Activated naive CD8-positive, alpha-beta T cell treated with anti-CD3 and anti-CD28 coated beads, Interleukin-2, amount 10 ng/mL, durations not matched to agents 7 days and 5 days (primary cell): ENCODE data around the gene PRR35. TPM values are rescaled to one million over a fixed set of nuclear protein-coding genes. Genes with fewer than 3 reads are reported as not detected.
A peak's percentile ranks its signal among the peaks of the same experiment; 100 is the strongest.

Experiments used
- ATAC-seq: fragments of 150-1000 bp; cut with Tn5 transposase; one replicate; pipeline ENCODE4 v1.10.0; 2021; ENCODE audit warnings: low read depth, moderate library complexity
- POLR2A ChIA-PET: fragments of 350-600 bp; sonication (Branson Sonifier 250); formaldehyde crosslinking; loops from one replicate; lab custom pipeline; 2021; ENCODE audit warnings: antibody characterized with exemption; lab: Charles Lee
- DNase-seq: peaks from one replicate; pipeline ENCODE4 v3.0.0; 2021
- H3K27ac Mint-ChIP-seq: one replicate; pipeline ENCODE4 v1.8.0; 2022; ENCODE audit warnings: mild to moderate bottlenecking, mixed read lengths
- H3K27me3 Mint-ChIP-seq: one replicate; pipeline ENCODE4 v1.8.0; 2022; ENCODE audit warnings: mild to moderate bottlenecking, moderate library complexity, mixed read lengths
- H3K36me3 Mint-ChIP-seq: one replicate; pipeline ENCODE4 v1.8.0; 2021; ENCODE audit warnings: mild to moderate bottlenecking, mixed read lengths
- H3K4me1 Mint-ChIP-seq: one replicate; pipeline ENCODE4 v1.8.0; 2021; ENCODE audit warnings: mixed read lengths
- H3K4me3 Mint-ChIP-seq: one replicate; pipeline ENCODE4 v1.8.0; 2022; ENCODE audit warnings: mild to moderate bottlenecking, moderate library complexity, mixed read lengths
- H3K9me3 Mint-ChIP-seq: one replicate; pipeline ENCODE4 v1.8.0; 2021; ENCODE audit warnings: mixed read lengths
- total RNA-seq, 2 experiments: library from RNA; stranded (reverse); gene quantifications; one replicate each; pipeline ENCODE4 v1.2.3, GENCODE V29; 2021

Gene PRR35
- total RNA-seq, 2 experiments from 2014 or later = not detected

DNA sequence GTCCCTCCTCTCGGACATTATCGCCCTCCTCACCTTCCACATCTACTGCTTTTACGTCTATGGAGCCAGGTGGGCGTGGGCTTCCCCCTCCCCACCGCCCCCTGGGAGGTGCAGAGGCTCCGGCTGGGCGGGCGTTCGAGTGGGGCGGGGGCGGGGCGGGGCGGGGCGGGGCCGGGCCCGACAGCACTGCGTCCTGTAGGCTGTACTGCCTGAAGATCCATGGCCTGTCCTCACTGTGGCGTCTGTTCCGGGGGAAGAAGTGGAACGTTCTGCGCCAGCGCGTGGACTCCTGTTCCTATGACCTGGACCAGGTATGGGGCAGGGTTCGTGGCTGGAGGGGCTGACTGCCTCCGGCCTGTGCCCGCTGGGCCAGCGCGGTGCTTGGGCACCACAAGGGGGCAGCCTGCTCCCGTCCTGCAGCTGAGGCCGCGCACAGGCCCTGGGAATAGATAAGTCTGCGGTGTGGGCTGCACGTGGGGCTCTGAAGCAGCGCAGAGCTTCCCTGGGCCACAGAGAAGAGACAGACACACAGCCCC is 18.7 kb downstream of the PRR35 start:
- POLR2A ChIA-PET = no interaction called here

DNA sequence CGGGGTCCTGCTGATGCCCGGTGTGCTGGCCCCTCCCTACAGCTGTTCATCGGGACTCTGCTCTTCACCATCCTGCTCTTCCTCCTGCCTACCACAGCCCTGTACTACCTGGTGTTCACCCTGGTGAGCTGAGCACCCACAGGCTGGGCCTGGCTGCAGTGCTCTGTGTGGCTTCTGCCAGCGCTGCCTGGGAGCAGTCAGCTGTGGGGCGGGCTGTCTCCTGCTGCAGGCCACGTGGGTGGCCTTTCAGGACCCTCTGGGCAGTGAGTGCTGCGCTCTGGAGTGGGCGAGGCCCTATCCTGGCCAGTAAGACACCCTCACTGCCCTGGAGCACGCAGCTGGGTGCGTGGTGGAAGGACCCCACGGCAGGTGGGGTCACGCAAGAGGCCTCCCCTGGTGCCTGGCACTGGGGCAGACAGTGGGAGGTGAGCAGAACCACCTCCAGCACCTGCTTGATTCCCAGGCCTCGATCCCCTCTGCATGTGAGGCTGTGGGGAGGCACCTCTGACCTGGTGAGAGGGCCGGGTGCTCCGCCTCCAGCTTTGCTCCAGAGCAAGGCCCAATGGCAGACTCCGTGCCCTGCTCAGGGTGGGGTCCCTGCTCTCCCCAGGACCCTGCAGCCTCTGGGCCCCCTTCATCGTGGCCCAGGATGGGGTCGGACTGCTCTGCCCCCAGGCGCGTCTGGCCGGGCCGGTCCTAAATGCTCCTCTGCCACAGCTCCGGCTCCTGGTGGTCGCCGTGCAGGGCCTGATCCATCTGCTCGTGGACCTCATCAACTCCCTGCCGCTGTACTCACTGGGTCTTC is 20.1 kb downstream of the PRR35 start:
- Mint-ChIP-seq H3K4me1 (peaks cover 3% of the 10 kb centered on the region), H3K4me3 (no peak overlapping the region), H3K9me3 (no peaks in the 10 kb centered on the region), H3K27ac (no peak overlapping the region), H3K27me3 (no peaks in the 10 kb centered on the region), H3K36me3 (no peaks in the 10 kb centered on the region)
- POLR2A ChIA-PET = interaction anchor here (1.1 to 1.2 kb wide), 2 partner anchors 8 to 14 kb away, joined by 3 read pairs; partner anchors contain the start of gene NHLRC4
- ATAC-seq (no peak), DNase-seq (no peak)

More for the DNA sequence above, 18.7 kb downstream of the PRR35 start:
- H3K4me3 Mint-ChIP-seq = no peak overlapping the region
- no peaks in the 10 kb centered on the region for H3K27me3 Mint-ChIP-seq
- no peaks in the 10 kb centered on the region for H3K9me3 Mint-ChIP-seq
- peaks cover 3% of the 10 kb centered on the region for H3K4me1 Mint-ChIP-seq
- peak; percentile 92 for ATAC-seq
- no peak overlapping the region for H3K27ac Mint-ChIP-seq
- H3K36me3 Mint-ChIP-seq = no peaks in the 10 kb centered on the region
- peak; percentile 82 for DNase-seq

DNA sequence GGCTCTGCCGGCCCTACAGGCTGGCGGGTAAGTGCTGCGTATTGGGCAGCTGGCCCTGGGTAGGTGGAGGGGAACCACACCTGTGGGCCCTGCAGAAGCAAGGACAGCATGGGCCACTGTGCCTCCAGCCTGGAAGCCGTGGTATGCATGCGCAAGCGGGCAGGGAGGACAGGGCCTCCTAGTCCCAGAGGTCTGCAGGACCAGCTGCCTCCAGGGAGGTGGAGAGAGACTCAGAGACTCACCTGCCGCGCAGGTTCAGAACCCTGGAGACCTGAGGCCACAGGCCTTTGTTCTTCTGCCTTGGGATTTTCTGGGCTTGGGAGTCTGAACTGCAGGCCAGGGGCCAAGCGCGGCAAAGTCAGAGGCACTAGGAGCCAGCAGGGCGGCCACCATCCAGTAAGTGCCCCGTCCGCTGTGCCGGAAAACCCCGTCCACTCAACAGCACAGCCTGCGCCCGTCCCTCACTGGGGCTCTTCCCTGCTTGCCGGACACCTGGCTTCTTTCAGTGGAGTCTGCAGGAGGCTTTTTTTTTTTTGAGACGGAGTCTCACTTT is 20.8 kb downstream of the PRR35 start:
- no peaks in the 10 kb centered on the region for H3K27me3 Mint-ChIP-seq
- no peak overlapping the region for H3K4me3 Mint-ChIP-seq
- ATAC-seq (no peak), DNase-seq (no peak)
- no peaks in the 10 kb centered on the region for H3K9me3 Mint-ChIP-seq
- peaks cover 3% of the 10 kb centered on the region for H3K4me1 Mint-ChIP-seq
- no peak overlapping the region for H3K27ac Mint-ChIP-seq
- no peaks in the 10 kb centered on the region for H3K36me3 Mint-ChIP-seq
- POLR2A ChIA-PET = interaction anchor here (0.7 kb wide), 1 partner anchor 162 kb away, joined by 7 read pairs; no protein-coding TSS in a partner anchor

DNA sequence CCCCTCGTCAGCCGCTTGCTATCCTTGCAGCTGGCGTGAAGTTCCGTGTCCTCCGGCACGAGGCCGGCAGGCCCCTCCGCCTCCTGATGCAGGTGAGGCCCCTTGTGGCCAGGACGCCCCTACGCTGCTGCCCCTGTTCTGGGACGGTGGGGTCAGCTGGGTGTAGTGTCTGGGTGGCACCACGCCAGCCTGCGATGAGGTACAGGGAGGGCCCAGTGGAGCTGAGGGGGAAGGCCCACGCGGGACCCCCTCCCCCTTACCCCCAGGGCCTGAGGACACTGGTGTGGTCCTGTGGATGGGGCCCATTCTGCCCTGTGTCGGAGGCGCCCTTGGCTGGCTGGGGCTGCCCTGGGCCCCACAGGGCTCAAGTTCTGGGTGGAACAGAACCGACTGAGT is 22.0 kb downstream of the PRR35 start:
- no peak overlapping the region for H3K4me3 Mint-ChIP-seq
- no peaks in the 10 kb centered on the region for H3K9me3 Mint-ChIP-seq
- peaks cover 3% of the 10 kb centered on the region for H3K4me1 Mint-ChIP-seq
- ATAC-seq (no peak), DNase-seq (no peak)
- POLR2A ChIA-PET = no interaction called here
- no peaks in the 10 kb centered on the region for H3K27me3 Mint-ChIP-seq
- H3K27ac Mint-ChIP-seq = no peak overlapping the region
- no peaks in the 10 kb centered on the region for H3K36me3 Mint-ChIP-seq

- Mint-ChIP-seq H3K36me3 (no peaks in the 10 kb centered on the region), H3K9me3 (no peaks in the 10 kb centered on the region), H3K27ac (no peak overlapping the region), H3K27me3 (no peaks in the 10 kb centered on the region), H3K4me3 (no peak overlapping the region), H3K4me1 (peaks cover 3% of the 10 kb centered on the region)
- ATAC-seq (no peak), DNase-seq (no peak)
- POLR2A ChIA-PET = no interaction called here
Observed at GRCh38 chr16:582614-583331, 22.6 kb downstream of the PRR35 start.

GRCh38 chr16:583470-583814 is 23.2 kb downstream of the PRR35 start:
- Mint-ChIP-seq H3K4me1 (peaks cover 6% of the 10 kb centered on the region), H3K27me3 (no peaks in the 10 kb centered on the region), H3K9me3 (no peaks in the 10 kb centered on the region), H3K27ac (no peak overlapping the region), H3K4me3 (no peak overlapping the region), H3K36me3 (no peaks in the 10 kb centered on the region)
- no peak for DNase-seq
- no peak for ATAC-seq
- POLR2A ChIA-PET = no interaction called here

DNA sequence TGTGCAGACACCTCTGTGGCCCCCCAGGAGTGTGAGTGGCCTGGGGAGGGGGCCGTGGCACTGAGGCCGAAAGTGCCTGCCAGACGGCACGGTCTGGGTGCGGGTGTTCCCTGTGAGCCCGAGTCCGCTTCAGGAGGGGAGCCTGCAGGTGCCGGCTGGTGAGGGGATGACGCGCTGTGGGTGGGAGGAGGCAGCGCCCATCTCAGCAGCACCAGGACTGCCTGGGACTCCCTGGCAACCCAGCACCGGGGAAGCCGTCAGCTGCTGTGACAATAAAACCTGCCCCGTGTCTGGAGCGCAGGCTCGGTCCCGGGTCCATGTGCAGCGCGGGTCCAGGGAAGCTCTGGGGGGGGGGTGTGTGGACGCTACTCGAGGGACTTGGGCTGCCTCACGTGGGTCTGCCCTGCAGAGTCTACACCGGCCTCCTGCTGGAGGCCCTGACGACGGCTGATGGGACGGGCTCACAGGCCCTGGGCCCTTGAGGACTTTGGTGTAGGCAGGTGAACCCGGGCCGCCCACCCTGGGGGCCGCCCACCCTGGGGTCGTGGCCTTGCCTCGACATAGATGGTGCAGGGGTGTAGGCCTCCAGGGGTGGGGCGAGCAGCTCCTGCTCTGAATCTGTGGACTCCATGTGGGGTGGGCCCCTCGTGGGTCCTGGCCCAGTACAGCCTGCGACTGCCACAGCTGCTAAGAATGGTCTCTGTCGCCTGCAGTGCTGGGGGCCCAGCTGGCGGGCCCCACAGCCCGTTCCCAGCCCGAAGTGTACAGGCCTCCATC is 23.8 kb downstream of the PRR35 start:
- H3K4me1 Mint-ChIP-seq = peaks cover 6% of the 10 kb centered on the region
- POLR2A ChIA-PET = no interaction called here
- no peak overlapping the region for H3K27ac Mint-ChIP-seq
- H3K4me3 Mint-ChIP-seq = no peak overlapping the region
- H3K36me3 Mint-ChIP-seq = no peaks in the 10 kb centered on the region
- DNase-seq (no peak), ATAC-seq (no peak)
- no peaks in the 10 kb centered on the region for H3K9me3 Mint-ChIP-seq
- H3K27me3 Mint-ChIP-seq = no peaks in the 10 kb centered on the region

DNA sequence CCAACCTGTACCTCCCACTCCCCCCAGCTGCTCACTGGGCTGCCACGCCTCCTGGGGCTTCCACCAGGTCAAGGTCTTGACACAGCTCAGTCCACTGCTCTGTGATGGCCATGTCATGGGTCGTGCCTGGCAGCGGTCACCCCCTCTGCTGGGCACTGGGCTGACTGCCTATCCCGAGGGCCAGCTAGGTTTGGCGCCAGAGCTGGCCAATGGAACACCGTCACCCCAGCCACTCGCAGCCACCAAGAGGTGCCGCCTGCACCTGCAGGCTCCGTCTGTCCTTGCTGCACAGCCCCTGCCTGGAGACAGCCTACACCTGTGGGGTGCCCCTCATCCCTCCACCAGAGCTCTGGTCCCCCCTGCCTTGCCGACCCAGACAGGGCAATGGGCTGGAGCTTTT is 25.2 kb downstream of the PRR35 start:
- ATAC-seq (no peak), DNase-seq (no peak)
- Mint-ChIP-seq H3K36me3 (no peaks in the 10 kb centered on the region), H3K4me1 (peaks cover 5% of the 10 kb centered on the region), H3K27me3 (no peaks in the 10 kb centered on the region), H3K27ac (no peak overlapping the region), H3K9me3 (no peaks in the 10 kb centered on the region), H3K4me3 (no peak overlapping the region)
- POLR2A ChIA-PET = interaction anchor here (2.2 kb wide), 1 partner anchor 14 kb away, joined by 4 read pairs; no protein-coding TSS in a partner anchor

DNA sequence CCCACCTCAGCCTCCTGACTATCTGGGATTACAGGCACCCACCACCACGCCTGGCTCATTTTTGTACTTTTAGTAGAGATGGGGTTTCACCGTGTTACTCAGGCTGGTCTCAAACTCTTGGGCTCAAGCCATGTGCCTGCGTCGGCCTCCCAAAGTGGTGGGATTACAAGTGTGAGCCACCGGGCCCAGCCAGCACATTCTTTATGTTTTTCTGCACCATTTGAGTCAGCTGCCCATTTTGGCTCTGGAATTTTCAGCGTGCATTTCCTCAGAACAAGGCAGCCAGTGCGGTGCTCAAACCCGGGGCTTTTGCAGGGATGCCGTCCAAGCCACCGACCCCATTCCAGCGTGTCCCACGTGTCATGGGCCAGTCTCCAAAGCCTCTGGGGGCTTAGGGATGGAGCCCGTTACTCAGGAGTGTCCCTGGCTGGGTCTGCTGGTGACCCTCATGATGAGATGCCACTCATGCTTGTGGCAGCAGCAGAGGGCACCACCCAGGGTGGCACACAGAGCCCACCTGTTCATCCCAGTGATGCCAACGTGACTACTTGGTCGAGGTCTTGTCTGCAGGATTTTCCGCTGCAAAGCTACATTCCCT is 26.0 kb downstream of the PRR35 start:
- Mint-ChIP-seq H3K4me1 (peaks cover 12% of the 10 kb centered on the region), H3K27ac (no peak overlapping the region), H3K9me3 (no peaks in the 10 kb centered on the region), H3K27me3 (no peaks in the 10 kb centered on the region), H3K4me3 (no peak overlapping the region), H3K36me3 (no peaks in the 10 kb centered on the region)
- POLR2A ChIA-PET = interaction anchor here (0.6 to 2.2 kb wide), 2 partner anchors 15 to 197 kb away, joined by 3 to 4 read pairs; no protein-coding TSS in a partner anchor
- ATAC-seq (no peak), DNase-seq (no peak)

DNA sequence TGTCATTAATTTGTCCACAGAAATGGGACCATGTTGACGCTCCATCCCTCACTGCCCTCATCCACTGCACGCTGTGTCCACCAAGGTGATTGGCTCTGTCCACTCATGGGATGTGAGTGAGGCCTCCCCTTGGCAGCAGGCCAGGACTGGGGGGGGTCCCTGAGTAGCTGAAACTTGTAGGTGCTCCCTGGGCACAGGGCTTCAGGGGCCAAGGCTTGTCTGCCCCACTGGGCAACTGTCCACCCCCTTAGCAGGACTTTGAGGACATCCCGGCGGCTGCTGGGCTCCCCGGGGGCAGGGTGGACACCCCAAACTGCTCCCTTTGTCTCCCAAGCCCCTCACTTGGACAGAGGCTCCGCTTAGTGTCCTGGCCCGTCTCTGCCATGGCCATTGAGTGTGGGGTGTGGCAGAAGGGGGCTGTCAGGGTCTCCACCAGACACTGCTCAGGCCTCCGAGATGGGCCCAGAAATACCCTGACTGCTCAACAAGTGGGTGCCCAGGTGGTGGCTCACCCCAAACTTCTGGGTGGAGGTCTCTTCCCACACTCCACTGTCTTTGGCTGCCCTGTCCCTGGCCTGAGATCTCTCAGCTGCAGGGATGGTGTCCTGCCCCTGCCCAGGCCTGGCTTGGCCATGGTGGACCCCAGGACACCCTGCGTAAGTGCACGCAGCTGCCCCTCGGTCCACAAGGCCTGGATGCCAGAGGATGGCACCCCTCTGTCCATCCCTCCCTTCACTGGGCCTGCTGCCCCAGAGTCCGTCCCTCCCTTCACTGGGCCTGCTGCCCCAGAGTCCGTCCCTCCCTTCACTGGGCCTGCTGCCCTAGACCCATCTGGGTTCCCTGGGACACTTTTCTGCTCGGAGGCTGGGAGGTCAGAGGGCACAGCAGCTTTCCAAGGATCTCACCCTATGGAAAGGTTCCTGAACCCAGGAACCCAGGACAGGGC is 26.7 kb downstream of the PRR35 start:
- H3K4me1 Mint-ChIP-seq = peaks cover 13% of the 10 kb centered on the region
- no peaks in the 10 kb centered on the region for H3K36me3 Mint-ChIP-seq
- peak overlapping the region; percentile 94 for H3K4me3 Mint-ChIP-seq
- no peaks in the 10 kb centered on the region for H3K9me3 Mint-ChIP-seq
- POLR2A ChIA-PET = interaction anchor here (0.6 to 2.2 kb wide), 5 partner anchors 16 to 197 kb away, joined by 3 to 7 read pairs (median 4); partner anchors contain the start of genes CAPN15 and WDR90
- ATAC-seq = no peak
- DNase-seq = no peak
- peak overlapping the region; percentile 98 for H3K27ac Mint-ChIP-seq
- H3K27me3 Mint-ChIP-seq = no peaks in the 10 kb centered on the region

GRCh38 chr16:588639-588888 is 28.4 kb downstream of the PRR35 start:
- H3K27me3 Mint-ChIP-seq = no peaks in the 10 kb centered on the region
- H3K27ac Mint-ChIP-seq = peak overlapping the region; percentile 98
- POLR2A ChIA-PET = interaction anchor here (0.6 to 2.2 kb wide), 9 partner anchors 9 to 1567 kb away, joined by 3 to 8 read pairs (median 4); partner anchors contain the start of genes CAPN15, JMJD8, METTL26 and NHLRC4
- peak overlapping the region; percentile 94 for H3K4me3 Mint-ChIP-seq
- H3K9me3 Mint-ChIP-seq = no peaks in the 10 kb centered on the region
- peaks cover 17% of the 10 kb centered on the region for H3K4me1 Mint-ChIP-seq
- no peak for DNase-seq
- ATAC-seq = peak; percentile 9
- H3K36me3 Mint-ChIP-seq = no peaks in the 10 kb centered on the region
